K562 (cell line): ENCODE results near the gene TSPOAP1. TPM values are rescaled to one million over a fixed set of nuclear protein-coding genes. Genes with fewer than 3 reads are reported as not detected.
A peak's percentile ranks its signal among the peaks of the same experiment; 100 is the strongest.

Experiments
- BMI1 ChIP-seq: fragments of 150-350 bp; IDR thresholded peaks from 2 replicates; pipeline ENCODE4 v1.6.1; 2014; ENCODE audit warnings: low read length
- CBX5 ChIP-seq: IDR thresholded peaks from 2 replicates; pipeline ENCODE4 v1.6.1; 2014; ENCODE audit warnings: low read depth, borderline replicate concordance
- FOXA3 ChIP-seq, 2 experiments: fragments of 450-650 bp in 1 of 2; sonication (generic) in 1 of 2; formaldehyde crosslinking; IDR thresholded peaks in 1 of 2; conservative IDR thresholded peaks in 1 of 2; 2 replicates each; pipeline versions ENCODE4 v1.4.0 to v1.8.0; 2020 to 2022; ENCODE audit warnings: mild to moderate bottlenecking in 2 of 2, missing genetic modification reagents in 1 of 2
- ID3 ChIP-seq, 2 experiments: fragments of 250-450 bp in 1 of 2; fragments of 450-650 bp in 1 of 2; sonication (Bioruptor Pico) in 1 of 2; IDR thresholded peaks; 2 replicates each; pipeline versions ENCODE4 v1.6.1 to v1.8.0; 2016 to 2021; ENCODE audit warnings: mild to moderate bottlenecking in 2 of 2, moderate library complexity in 2 of 2, missing compliant biosample characterization in 1 of 2, missing genetic modification characterization in 1 of 2
- MAFG ChIP-seq: fragments of 450-650 bp; conservative IDR thresholded peaks from 2 replicates; pipeline ENCODE4 v1.6.1; 2016; ENCODE audit warnings: missing genetic modification characterization, missing compliant biosample characterization
- MBD2 ChIP-seq: sonication (generic); IDR thresholded peaks from 2 replicates; pipeline ENCODE4 v1.6.1; 2016; ENCODE audit warnings: low read depth, borderline replicate concordance
- NFE2 ChIP-seq: IDR thresholded peaks from 2 replicates; pipeline ENCODE4 v1.6.1; 2014; ENCODE audit warnings: antibody characterized with exemption, low read depth
- ZBTB9 ChIP-seq: fragments of 450-650 bp; formaldehyde crosslinking; IDR thresholded peaks from 2 replicates; pipeline ENCODE4 v1.4.0; 2020; ENCODE audit warnings: mild to moderate bottlenecking, moderate library complexity
- ZC3H4 ChIP-seq: sonication (generic); formaldehyde crosslinking; IDR thresholded peaks from 2 replicates; pipeline ENCODE4 v1.9.0; 2021; ENCODE audit warnings: missing genetic modification reagents, borderline replicate concordance
- ZNF551 ChIP-seq: fragments of 250-450 bp; sonication (Bioruptor Pico); IDR thresholded peaks from 2 replicates; pipeline ENCODE4 v1.5.0; 2021; ENCODE audit warnings: mild to moderate bottlenecking, moderate library complexity
- ZNF699 ChIP-seq: fragments of 250-450 bp; sonication (Bioruptor Pico); IDR thresholded peaks from 2 replicates; pipeline ENCODE4 v1.8.0; 2021; ENCODE audit warnings: mild to moderate bottlenecking, moderate library complexity; ENCODE audit not compliant: insufficient replicate concordance
- polyA plus RNA-seq, 8 experiments: library from polyadenylated mRNA; depleted of rRNA in 4 of 8; stranded (reverse) in 5 of 8; unstranded in 3 of 8; fragments of >200 nt; fragmentation: Nextera tagmentation in 2 of 8; fragmentation: Illumina TruSeq in 1 of 8; extraction: Ambion mirVana in 2 of 8; extraction: Trizol in 1 of 8; gene quantifications; 2 replicates each; pipeline versions ENCODE4 v1.2.1 to v1.2.3, GENCODE V29; 2011 to 2014; ENCODE audit warnings: inconsistent platforms in 1 of 8, missing spikeins in 1 of 8
- total RNA-seq, 7 experiments: library from RNA; depleted of rRNA in 6 of 7; stranded (reverse); fragments of >200 nt in 6 of 7; fragmentation: Illumina TruSeq in 2 of 7; extraction: Trizol in 2 of 7; gene quantifications; 2 replicates each; pipeline versions ENCODE4 v1.2.1 to v1.2.3, GENCODE V29; 2011 to 2021; ENCODE audit warnings: low replicate concordance in 1 of 7
- TF ChIP-seq, protein P1 (sequence below), 2 experiments: IDR thresholded peaks; 2 replicates each; pipeline ENCODE4 v1.6.1; 2011; ENCODE audit warnings: borderline replicate concordance in 1 of 2, control low read depth in 1 of 2, low read depth in 1 of 2, low read length in 1 of 2, mild to moderate bottlenecking in 1 of 2, mixed read lengths in 1 of 2, moderate library complexity in 1 of 2; ENCODE audit not compliant: insufficient read depth in 1 of 2, insufficient read length in 1 of 2, poor library complexity in 1 of 2, severe bottlenecking in 1 of 2; ENCODE audit errors: extremely low read depth in 1 of 2
- TF ChIP-seq, protein P2 (sequence below): fragments of 450-650 bp; IDR thresholded peaks from 2 replicates; pipeline ENCODE4 v1.6.1; 2016; ENCODE audit warnings: low read depth, mild to moderate bottlenecking, moderate library complexity
- TF ChIP-seq, protein P3 (sequence below): fragments of 250-450 bp; sonication (Bioruptor Pico); IDR thresholded peaks from 2 replicates; pipeline ENCODE4 v1.5.0; 2022; ENCODE audit warnings: mild to moderate bottlenecking
- TF ChIP-seq, protein P4 (sequence below): fragments of 450-650 bp; IDR thresholded peaks from 2 replicates; pipeline ENCODE4 v1.6.1; 2018; ENCODE audit not compliant: partially characterized antibody

The TSPOAP1 gene
- total and polyA plus RNA-seq, 9 of the 15 experiments (the other 6 are each of a cell fraction or from before 2014, with no cell fraction given): 0.87 to 3.9 (median 1.8) TPM; not detected in 2

GRCh38 chr17:58335779-58336455, 7.3 kb upstream of the TSPOAP1 start (continued):
- TF ChIP-seq, protein P1, sequence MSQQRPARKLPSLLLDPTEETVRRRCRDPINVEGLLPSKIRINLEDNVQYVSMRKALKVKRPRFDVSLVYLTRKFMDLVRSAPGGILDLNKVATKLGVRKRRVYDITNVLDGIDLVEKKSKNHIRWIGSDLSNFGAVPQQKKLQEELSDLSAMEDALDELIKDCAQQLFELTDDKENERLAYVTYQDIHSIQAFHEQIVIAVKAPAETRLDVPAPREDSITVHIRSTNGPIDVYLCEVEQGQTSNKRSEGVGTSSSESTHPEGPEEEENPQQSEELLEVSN (IDR thresholded peaks at IDR 0.05; ENCODE audit: borderline replicate concordance in 1 of 2, extremely low read depth in 1 of 2, insufficient read depth in 1 of 2, insufficient read length in 1 of 2, low read depth in 1 of 2, low read length in 1 of 2, poor library complexity in 1 of 2, severe bottlenecking in 1 of 2): no peak
- TF ChIP-seq BMI1 (no peak), ID3 (CRISPR knock-in tag; IDR thresholded peaks at IDR 0.05) (no peak), ID3 (tag; IDR thresholded peaks at IDR 0.05) (peak; percentile 61; the same call in 1 of the 2 replicates), CBX5 (no peak), NFE2 (no peak), ZBTB9 (CRISPR knock-in tag) (no peak), ZNF699 (CRISPR knock-in tag) (no peak), FOXA3 (CRISPR knock-in tag; conservative IDR thresholded peaks at IDR 0.05 in 1 of 2, IDR thresholded peaks at IDR 0.05 in 1 of 2) (no peak), ZNF551 (CRISPR knock-in tag) (no peak), MBD2 (peak; percentile 60; the same call in 1 of the 2 replicates), MAFG (tag) (no peak), ZC3H4 (no peak)
- TF ChIP-seq, protein P2, sequence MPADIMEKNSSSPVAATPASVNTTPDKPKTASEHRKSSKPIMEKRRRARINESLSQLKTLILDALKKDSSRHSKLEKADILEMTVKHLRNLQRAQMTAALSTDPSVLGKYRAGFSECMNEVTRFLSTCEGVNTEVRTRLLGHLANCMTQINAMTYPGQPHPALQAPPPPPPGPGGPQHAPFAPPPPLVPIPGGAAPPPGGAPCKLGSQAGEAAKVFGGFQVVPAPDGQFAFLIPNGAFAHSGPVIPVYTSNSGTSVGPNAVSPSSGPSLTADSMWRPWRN: no peak
- TF ChIP-seq, protein P3, sequence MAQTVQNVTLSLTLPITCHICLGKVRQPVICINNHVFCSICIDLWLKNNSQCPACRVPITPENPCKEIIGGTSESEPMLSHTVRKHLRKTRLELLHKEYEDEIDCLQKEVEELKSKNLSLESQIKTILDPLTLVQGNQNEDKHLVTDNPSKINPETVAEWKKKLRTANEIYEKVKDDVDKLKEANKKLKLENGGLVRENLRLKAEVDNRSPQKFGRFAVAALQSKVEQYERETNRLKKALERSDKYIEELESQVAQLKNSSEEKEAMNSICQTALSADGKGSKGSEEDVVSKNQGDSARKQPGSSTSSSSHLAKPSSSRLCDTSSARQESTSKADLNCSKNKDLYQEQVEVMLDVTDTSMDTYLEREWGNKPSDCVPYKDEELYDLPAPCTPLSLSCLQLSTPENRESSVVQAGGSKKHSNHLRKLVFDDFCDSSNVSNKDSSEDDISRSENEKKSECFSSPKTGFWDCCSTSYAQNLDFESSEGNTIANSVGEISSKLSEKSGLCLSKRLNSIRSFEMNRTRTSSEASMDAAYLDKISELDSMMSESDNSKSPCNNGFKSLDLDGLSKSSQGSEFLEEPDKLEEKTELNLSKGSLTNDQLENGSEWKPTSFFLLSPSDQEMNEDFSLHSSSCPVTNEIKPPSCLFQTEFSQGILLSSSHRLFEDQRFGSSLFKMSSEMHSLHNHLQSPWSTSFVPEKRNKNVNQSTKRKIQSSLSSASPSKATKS: no peak
- TF ChIP-seq, protein P4, sequence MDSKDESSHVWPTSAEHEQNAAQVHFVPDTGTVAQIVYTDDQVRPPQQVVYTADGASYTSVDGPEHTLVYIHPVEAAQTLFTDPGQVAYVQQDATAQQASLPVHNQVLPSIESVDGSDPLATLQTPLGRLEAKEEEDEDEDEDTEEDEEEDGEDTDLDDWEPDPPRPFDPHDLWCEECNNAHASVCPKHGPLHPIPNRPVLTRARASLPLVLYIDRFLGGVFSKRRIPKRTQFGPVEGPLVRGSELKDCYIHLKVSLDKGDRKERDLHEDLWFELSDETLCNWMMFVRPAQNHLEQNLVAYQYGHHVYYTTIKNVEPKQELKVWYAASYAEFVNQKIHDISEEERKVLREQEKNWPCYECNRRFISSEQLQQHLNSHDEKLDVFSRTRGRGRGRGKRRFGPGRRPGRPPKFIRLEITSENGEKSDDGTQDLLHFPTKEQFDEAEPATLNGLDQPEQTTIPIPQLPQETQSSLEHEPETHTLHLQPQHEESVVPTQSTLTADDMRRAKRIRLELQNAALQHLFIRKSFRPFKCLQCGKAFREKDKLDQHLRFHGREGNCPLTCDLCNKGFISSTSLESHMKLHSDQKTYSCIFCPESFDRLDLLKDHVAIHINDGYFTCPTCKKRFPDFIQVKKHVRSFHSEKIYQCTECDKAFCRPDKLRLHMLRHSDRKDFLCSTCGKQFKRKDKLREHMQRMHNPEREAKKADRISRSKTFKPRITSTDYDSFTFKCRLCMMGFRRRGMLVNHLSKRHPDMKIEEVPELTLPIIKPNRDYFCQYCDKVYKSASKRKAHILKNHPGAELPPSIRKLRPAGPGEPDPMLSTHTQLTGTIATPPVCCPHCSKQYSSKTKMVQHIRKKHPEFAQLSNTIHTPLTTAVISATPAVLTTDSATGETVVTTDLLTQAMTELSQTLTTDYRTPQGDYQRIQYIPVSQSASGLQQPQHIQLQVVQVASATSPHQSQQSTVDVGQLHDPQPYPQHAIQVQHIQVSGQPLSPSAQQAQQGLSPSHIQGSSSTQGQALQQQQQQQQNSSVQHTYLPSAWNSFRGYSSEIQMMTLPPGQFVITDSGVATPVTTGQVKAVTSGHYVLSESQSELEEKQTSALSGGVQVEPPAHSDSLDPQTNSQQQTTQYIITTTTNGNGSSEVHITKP: no peak
